GM19238 (cell line): ENCODE data around the gene ZNF862.

Source experiments
- DNase-seq: peaks from one replicate; pipeline ENCODE4 v3.0.0; 2011; ENCODE audit warnings: low spot score; ENCODE audit not compliant: insufficient read length

Gene ZNF862

DNA sequence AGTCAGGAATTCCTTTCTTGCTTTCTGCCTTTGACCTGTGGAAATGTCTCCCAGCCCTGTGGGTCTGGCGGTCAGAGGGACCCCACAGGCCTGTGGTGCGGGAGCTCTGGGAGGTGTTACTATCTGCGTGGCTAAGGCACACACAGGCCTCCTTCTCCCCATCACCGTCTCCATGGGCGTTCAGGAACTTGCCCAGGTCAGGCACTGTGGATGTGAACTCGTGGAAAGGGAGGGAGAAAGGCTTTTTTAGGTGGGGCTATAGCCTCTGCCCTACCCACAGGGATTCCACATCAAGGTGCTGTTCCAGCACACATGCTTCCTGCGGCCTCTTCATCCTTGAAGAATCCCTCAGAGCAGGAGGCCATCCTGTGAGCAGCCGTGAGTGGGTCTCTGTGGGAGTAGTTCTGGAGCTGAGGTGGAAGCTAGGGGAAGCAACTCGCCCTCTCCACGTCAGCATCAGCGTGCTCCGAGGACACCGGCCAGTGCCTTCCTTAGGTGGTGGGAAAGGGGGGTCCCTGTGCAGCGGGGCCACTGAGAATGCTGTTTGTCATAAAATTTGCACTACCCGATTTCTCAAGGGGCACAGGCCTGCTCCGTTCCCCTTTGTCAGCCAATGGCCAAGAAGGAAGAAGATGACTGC is 28.1 kb downstream of the ZNF862 start:
- DNase-seq, result no peak

- no peak for DNase-seq
Observed at GRCh38 chr7:149866779-149867447, 28.7 kb downstream of the ZNF862 start.

GRCh38 chr7:149867762-149868622 is 29.8 kb downstream of the ZNF862 start:
- no peak for DNase-seq

GRCh38 chr7:149868623-149869290 is 30.6 kb downstream of the ZNF862 start:
- no peak for DNase-seq

DNA sequence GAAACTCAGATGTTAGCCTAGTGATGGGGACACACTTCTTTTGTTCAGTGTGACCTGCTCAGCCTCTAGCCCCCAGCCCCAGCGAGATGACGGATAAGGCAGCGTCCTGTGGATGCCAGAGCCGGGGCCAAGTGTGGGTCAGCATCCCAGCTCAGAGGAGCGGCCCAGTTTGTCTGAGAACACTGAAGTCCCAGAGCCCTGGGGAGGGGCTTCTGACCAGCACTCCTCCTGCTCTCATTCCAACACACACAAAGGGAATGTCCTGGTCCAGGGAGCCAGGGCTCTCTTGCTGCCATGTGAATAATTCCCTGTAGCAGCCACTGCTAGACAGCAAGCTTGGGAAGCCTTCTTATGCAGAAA is 31.1 kb downstream of the ZNF862 start:
- no peak for DNase-seq

DNA sequence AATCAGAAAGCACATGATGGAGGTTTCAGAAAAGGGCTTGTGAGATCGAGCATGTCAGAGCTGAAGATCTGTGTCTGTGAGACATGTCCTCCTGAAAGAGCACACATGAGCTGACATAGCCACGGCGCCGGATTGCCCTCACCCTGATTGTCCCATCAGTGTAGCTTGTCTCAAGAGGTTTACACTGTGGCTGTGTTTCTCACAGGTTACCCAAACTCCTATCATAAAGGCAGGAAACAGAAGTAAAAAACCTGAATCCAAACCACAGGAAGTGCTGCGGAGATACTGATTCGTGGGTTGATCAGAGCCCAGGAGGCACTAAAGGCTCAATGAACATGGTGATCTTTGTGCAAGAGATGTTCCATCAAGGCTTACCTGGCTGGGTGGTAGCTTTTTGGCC is 31.7 kb downstream of the ZNF862 start:
- DNase-seq, result no peak

DNA sequence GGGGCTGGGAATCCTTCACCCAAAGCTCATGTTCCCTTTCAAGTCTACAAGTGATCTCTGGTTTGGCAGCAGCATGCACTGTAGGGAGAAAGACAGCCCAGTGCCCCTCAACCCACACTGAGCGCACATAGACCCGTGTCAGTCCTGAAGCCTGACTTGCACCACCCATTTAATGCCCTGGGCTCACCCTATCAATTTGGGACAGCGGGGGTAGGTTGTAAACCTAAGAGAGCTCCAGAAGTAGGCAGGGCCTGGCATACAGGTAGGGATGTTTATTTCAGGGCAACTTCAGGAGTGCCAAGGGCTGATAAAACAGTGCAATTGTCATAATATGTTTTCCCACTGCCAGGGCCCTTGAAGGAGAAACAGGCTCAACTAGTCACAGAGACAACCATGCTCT is 32.1 kb downstream of the ZNF862 start:
- DNase-seq, result no peak

- no peak for DNase-seq
Observed at GRCh38 chr7:149870701-149871483, 32.7 kb downstream of the ZNF862 start.

- DNase-seq, result no peak
Observed at GRCh38 chr7:149871576-149871975, 33.4 kb downstream of the ZNF862 start.

GRCh38 chr7:149872419-149873073 is 34.4 kb downstream of the ZNF862 start:
- DNase-seq, result no peak

GRCh38 chr7:149873074-149873969 is 35.1 kb downstream of the ZNF862 start, which contains the start of gene ATP6V0E2:
Gene ATP6V0E2, plus strand, starts transcription at chr7:149873969. Its CDS starts 97 bp downstream, at chr7:149874066.
- DNase-seq, result peak; percentile 99

DNA sequence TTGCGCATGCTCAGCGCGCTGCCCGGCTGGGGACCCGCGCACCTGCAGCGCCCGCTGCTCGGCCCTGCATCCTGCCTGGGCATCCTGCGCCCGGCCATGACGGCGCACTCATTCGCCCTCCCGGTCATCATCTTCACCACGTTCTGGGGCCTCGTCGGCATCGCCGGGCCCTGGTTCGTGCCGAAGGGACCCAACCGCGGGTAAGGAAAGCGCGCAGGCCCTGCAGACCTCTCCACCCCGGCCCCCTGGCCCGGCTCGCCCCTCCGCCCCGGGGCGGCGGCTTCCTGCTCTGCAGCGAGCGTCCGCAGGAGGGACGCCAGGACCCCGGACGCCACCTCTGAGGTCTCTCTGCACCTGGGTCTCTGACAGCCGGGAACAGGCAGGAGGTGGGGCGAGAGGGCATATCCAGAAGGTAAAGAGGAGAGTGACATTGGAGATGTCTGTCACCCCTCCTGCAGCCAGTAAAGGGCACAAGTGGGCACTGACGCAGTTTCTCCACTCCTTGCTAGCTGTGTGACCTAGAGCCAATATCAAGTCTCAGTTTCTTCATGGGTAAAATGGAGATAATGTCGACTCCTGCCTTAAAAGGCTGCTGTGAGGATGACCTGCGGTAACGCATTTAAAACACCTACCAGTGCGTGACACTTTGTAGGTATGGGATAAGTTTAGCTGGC is 35.9 kb downstream of the ZNF862 start:
- no peak for DNase-seq

- no peak for DNase-seq
Observed at GRCh38 chr7:149874644-149875028, 36.5 kb downstream of the ZNF862 start.

DNA sequence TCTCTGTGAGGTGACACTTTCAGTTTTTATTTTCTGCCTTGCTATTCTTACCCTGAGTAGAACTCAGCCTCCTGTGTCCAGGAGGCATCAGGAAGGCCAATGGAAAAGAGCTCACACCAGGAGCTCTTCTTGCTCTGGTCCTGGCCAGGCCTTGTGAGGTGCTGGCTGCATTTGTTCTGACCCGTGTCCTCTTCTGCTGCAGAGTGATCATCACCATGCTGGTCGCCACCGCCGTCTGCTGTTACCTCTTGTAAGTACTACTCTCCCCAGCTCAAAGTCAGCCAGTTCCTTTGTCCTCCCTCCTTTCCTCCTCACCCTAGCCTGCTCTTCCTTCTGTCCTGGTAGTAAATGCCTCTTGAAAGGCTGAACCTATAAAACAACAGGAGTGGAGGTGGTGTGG is 37.2 kb downstream of the ZNF862 start:
- no peak for DNase-seq

- DNase-seq, result no peak
Observed at GRCh38 chr7:149877890-149878522, 39.8 kb downstream of the ZNF862 start.

DNA sequence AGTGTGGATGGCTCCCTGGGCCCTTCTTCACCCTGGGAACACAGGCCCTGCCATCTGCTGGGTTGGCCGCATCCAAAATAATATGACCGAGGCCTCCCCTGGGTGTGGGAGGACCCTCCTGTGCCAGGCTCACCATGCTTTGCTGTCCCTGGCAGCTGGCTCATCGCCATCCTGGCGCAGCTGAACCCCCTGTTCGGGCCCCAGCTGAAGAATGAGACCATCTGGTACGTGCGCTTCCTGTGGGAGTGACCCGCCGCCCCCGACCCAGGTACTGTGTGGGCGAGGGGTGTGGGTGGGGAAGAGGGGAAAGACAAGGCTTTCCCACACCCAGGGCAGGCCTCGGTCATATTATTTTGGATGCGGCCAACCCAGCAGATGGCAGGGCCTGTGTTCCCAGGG is 40.3 kb downstream of the ZNF862 start:
- no peak for DNase-seq

- DNase-seq, result no peak
Observed at GRCh38 chr7:149879271-149879743, 41.1 kb downstream of the ZNF862 start.
